ENCODE data around the gene KLHL13.

GRCh38 chrX:118038614-118039365 lies 77.8 kb downstream of the KLHL13 start:
- TF ChIP-seq CTCF (IDR thresholded peaks at IDR 0.05) (no peak), POLR2A (IDR thresholded peaks at IDR 0.05) (no peak)
